ENCODE data around the gene SMAD6.
A peak's percentile ranks its signal among the peaks of the same experiment; 100 is the strongest.

DNA sequence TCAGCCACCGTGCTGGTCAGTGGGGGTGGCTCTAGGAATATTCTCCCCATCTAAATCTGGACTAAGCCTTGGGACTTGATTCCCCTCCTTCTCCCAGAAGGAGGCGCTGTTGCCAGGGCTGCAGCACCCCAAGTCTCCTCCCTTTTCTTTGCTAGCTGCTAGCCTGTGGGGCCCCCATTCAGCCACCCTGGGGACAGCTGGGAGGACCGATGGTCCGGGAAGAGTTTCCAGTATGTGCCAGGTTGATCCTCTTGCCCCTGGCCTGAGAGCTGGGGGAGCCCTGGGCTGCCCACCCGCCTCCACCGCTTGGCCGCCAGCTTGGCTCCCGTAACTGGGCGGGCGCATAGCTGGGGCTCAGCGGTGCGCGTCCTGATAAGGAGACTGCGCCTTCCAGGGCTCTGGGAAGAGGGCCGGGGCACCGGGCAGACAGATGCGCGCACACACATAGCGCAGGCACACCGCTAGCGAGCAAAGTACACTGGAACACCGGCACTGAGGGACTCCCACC, 4.2 kb downstream of the SMAD6 start:
- TF ChIP-seq, protein P1, sequence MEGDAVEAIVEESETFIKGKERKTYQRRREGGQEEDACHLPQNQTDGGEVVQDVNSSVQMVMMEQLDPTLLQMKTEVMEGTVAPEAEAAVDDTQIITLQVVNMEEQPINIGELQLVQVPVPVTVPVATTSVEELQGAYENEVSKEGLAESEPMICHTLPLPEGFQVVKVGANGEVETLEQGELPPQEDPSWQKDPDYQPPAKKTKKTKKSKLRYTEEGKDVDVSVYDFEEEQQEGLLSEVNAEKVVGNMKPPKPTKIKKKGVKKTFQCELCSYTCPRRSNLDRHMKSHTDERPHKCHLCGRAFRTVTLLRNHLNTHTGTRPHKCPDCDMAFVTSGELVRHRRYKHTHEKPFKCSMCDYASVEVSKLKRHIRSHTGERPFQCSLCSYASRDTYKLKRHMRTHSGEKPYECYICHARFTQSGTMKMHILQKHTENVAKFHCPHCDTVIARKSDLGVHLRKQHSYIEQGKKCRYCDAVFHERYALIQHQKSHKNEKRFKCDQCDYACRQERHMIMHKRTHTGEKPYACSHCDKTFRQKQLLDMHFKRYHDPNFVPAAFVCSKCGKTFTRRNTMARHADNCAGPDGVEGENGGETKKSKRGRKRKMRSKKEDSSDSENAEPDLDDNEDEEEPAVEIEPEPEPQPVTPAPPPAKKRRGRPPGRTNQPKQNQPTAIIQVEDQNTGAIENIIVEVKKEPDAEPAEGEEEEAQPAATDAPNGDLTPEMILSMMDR (IDR thresholded peaks at IDR 0.05), result peak in 3 of 7 experiments; percentile 18 to 36 (median 26)
- TF ChIP-seq POLR2A (IDR thresholded peaks at IDR 0.05), result no peak

Data from body of pancreas (tissue), 4 donors.